8988T (cell line): Measurements from ENCODE around the gene METTL26.
A peak's percentile ranks its signal among the peaks of the same experiment; 100 is the strongest.

Source experiments
- DNase-seq: peaks from one replicate; pipeline ENCODE4 v3.0.0; 2011

METTL26 gene

GRCh38 chr16:674968-675883 lies 39.1 kb upstream of the METTL26 start, which contains the start of gene RHBDL1:
Gene RHBDL1, plus strand, starts transcription at chr16:675671. Its CDS starts 120 bp downstream, at chr16:675791.
- no peak for DNase-seq

GRCh38 chr16:674214-674881 lies 38.2 kb upstream of the METTL26 start:
- DNase-seq, result no peak

- no peak for DNase-seq
These were observed 37.4 kb upstream of the METTL26 start for GRCh38 chr16:673399-673991.

- no peak for DNase-seq
These were observed 36.7 kb upstream of the METTL26 start for GRCh38 chr16:672851-673250.

GRCh38 chr16:672371-672770 lies 36.3 kb upstream of the METTL26 start:
- DNase-seq, result no peak

- DNase-seq, result no peak
These were observed 35.4 kb upstream of the METTL26 start for GRCh38 chr16:671353-672131.

GRCh38 chr16:670485-671352 lies 34.6 kb upstream of the METTL26 start:
- no peak for DNase-seq

GRCh38 chr16:669666-670065 lies 33.6 kb upstream of the METTL26 start:
- no peak for DNase-seq

- DNase-seq, result no peak
These were observed 32.5 kb upstream of the METTL26 start for GRCh38 chr16:668519-669171.

GRCh38 chr16:667780-668518 lies 31.8 kb upstream of the METTL26 start, which contains the start of gene RHOT2:
Gene RHOT2, plus strand, starts transcription at chr16:668132. Its CDS starts 68 bp downstream, at chr16:668200.
- DNase-seq, result no peak

GRCh38 chr16:667113-667779 lies 31.1 kb upstream of the METTL26 start:
- DNase-seq, result no peak

GRCh38 chr16:666572-666971 lies 30.5 kb upstream of the METTL26 start:
- DNase-seq, result no peak

- DNase-seq, result no peak
These were observed 26.5 kb upstream of the METTL26 start for GRCh38 chr16:662597-662996.

GRCh38 chr16:662095-662494 lies 26.0 kb upstream of the METTL26 start:
- DNase-seq, result no peak

GRCh38 chr16:661184-661821 lies 25.2 kb upstream of the METTL26 start:
- DNase-seq, result no peak

- DNase-seq, result peak; percentile 85
These were observed 24.5 kb upstream of the METTL26 start for GRCh38 chr16:660459-661183.

GRCh38 chr16:660132-660458 lies 24.0 kb upstream of the METTL26 start:
- no peak for DNase-seq

GRCh38 chr16:659618-660017 lies 23.5 kb upstream of the METTL26 start:
- DNase-seq, result no peak
